TTC549 (cell line): ENCODE results near the gene PCDHGB1.
A peak's percentile ranks its signal among the peaks of the same experiment; 100 is the strongest.
"Not testable (repeated sequence)": the region's sequence is repeated elsewhere in the genome, so short reads cannot be mapped to it uniquely, and the experiment has no call there.

ENCODE experiments used
- FAIRE-seq: peaks from 2 replicates; lab custom pipeline; 2012; peaks lifted over from hg19 to GRCh38; lab: Jason Lieb, UNC

PCDHGB1 gene

DNA sequence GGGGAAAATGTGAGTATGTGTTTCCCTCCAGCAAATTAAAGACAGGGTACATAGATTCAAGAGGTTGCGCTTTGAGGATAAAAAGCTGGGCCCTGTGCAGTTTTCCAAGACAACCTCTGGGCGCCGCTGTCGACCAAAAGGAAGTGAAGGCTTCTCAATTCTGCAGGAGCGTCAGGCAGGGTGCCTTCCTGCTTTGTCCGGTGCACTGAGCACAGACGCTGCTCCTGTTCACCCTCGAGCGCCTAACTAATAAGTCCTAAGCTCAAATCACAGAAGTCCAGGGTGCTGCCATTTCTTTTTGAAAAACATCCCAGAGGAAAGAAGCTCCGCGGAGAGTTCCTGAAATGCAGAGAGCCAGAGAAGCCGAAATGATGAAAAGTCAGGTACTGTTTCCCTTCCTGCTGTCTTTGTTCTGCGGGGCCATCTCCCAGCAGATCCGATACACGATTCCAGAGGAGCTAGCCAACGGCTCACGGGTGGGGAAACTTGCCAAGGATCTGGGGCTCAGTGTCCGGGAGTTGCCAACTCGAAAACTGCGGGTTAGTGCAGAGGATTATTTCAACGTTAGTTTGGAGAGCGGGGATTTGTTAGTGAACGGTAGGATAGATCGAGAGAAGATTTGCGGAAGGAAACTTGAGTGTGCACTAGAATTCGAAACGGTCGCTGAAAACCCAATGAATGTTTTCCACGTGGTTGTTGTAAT lies at the start of gene PCDHGB1:
Gene PCDHGB1 (plus strand): TSS at position 183 of the 703 bp plus-strand sequence. CDS start 162 bp downstream, at position 345.
- no peak for FAIRE-seq

DNA sequence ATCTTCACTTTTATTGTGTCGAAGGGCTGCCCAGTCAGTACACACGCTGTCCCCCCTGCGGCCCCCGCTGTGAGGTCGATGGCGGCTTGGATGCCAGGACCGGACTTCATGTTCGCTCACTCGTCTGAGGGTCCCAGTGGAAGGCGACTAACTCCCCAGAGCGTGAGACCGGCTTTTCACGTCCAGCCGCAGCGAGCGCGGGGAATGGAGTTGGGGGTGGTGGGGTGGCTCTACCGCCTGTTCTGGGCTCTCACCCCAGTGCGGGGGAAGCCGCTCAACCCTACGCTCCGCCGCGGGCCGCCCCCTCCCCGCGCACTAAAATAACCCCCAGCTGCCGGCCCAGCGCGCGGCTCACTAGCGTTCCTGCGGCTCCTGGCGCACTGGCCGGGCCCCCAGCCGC lies 46.1 kb upstream of the PCDHGB1 start, which contains the start of gene SLC25A2:
Gene SLC25A2 (minus strand): TSS at position 294 of the 400 bp plus-strand sequence. CDS start 184 bp downstream, at position 110.
- FAIRE-seq: no peak

DNA sequence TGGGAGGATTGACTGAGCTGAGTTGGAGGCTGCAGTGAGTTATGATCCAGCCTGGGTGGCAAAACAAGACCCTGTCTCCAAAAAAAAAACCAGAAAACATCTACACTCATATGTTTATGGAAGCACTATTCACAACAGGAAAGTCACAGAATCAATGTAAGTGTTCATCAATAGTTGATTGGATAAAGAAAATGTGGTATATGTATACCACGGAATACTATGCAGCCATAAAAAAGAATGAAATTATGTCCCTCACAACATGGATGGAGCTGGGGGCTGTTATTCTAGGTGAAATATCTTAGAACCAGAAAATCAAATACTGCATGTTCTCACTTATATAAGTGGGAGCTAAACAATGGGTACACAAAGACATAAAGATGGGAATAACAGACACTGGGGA lies 43.3 kb upstream of the PCDHGB1 start:
- no peak for FAIRE-seq

DNA sequence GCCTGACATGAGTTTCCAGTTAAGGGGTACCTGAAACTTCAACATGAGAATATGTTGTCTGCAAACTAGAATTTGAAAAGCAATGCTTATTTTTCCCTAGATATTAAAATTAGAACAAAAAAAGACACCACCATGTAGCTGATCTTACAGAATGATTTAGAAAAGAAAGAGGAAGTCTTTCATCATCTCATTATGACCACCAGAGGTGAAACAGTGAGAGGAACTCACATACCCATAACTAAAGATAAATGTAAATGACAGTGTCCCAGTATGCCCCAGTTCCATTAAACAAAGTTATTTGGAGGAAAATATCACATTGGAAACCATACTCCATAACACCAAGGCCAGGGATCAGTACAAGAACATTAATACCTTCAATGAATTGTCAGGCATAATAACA lies 36.2 kb upstream of the PCDHGB1 start:
- no peak for FAIRE-seq

DNA sequence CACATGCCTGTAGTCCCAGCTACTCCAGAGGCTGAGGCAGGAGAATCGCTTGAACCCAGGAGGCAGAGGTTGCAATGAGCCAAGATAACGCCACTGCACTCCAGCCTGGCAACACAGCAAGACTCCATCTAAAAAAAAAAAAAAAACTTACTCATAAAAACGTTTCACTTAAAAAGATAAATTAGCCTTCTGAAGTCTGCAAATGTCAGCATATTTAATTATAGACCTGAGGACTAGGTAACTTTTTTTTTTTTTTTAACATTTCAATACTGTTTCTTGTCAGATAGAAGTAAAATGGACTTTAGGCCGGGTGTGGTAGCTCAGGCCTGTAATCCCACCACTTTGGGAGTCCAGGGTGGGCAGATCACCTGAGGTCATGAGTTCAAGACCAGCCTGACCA lies 32.9 kb upstream of the PCDHGB1 start:
- FAIRE-seq: not testable (repeated sequence)

GRCh38 chr5:141319202-141319601 lies 30.7 kb upstream of the PCDHGB1 start:
- no peak for FAIRE-seq

- FAIRE-seq: no peak
Measured at GRCh38 chr5:141319699-141320098, 30.2 kb upstream of the PCDHGB1 start.

- peak; percentile 57 for FAIRE-seq
Measured at GRCh38 chr5:141320225-141321169, 29.4 kb upstream of the PCDHGB1 start, which contains the start of gene TAF7. Gene TAF7 (minus strand): TSS chr5:141320784. CDS start chr5:141320044, 740 bp downstream.

- FAIRE-seq: no peak
Measured at GRCh38 chr5:141322261-141322660, 27.6 kb upstream of the PCDHGB1 start.

DNA sequence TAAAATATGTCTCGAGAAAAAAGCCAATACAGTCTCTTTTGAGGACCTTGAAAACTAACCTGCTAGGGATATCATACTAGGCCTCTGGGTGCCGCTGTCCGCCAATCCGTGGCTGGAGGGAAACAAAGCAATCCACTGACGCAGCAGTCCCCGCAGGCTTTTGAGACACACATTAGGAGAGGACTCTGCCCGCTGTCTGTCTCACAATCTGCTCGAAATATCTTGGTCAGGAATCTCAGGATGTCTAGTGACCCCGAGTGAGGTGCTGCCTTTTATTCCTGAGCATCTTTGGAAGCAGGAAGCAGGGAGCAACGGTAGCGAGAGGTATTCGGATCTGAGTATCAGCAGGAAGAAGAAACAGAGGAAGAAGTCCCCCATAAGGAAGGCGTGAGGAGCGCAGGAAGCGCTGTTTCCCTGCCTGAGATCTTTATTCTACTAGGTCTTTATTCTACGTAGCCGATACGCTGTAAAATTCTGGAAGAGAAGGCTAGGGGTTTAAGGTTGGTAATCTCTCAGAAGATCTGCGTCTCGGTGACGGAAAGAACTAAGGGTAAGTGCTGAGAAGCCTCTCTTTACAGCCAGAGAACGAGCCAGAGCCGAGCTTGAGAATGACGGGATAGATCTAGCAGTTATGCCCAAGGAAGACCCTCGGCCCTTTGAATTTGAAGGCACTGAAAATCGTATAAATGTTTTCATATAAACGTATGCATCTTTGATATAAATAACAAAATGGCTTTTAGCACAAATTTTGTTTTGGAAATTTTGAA lies 23.6 kb upstream of the PCDHGB1 start:
- FAIRE-seq: no peak

DNA sequence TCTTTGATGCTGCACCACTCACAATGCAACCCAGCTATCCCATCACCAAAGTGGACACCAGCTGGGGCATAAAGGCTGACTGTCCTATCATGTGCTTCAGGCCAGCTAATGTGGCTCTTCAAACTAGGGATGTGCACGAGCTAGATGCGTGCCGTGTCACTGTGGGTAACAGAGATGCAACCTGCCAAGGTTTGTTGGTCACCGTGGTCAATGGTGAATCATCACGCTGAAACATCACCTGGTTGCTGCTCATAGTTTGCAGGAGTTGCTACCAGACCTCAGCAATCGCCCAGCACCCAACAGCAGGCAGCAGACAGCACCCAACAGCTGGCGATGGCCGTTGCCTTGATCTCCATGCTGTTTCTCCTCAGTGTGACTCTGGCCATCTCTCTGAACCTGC lies 21.7 kb upstream of the PCDHGB1 start:
- FAIRE-seq: no peak

GRCh38 chr5:141330299-141331080 lies 19.4 kb upstream of the PCDHGB1 start, which contains the start of gene PCDHGA1:
Gene PCDHGA1 (plus strand): TSS chr5:141330514.
- FAIRE-seq: no peak

DNA sequence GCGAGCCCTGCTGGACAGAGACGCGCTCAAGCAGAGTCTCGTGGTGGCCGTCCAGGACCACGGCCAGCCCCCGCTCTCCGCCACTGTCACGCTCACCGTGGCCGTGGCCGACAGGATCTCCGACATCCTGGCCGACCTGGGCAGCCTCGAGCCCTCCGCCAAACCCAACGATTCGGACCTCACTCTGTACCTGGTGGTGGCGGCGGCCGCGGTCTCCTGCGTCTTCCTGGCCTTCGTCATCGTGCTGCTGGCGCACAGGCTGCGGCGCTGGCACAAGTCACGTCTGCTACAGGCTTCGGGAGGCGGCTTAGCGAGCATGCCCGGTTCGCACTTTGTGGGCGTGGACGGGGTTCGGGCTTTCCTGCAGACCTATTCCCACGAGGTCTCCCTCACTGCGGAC lies 17.3 kb upstream of the PCDHGB1 start:
- FAIRE-seq: not testable (repeated sequence)

DNA sequence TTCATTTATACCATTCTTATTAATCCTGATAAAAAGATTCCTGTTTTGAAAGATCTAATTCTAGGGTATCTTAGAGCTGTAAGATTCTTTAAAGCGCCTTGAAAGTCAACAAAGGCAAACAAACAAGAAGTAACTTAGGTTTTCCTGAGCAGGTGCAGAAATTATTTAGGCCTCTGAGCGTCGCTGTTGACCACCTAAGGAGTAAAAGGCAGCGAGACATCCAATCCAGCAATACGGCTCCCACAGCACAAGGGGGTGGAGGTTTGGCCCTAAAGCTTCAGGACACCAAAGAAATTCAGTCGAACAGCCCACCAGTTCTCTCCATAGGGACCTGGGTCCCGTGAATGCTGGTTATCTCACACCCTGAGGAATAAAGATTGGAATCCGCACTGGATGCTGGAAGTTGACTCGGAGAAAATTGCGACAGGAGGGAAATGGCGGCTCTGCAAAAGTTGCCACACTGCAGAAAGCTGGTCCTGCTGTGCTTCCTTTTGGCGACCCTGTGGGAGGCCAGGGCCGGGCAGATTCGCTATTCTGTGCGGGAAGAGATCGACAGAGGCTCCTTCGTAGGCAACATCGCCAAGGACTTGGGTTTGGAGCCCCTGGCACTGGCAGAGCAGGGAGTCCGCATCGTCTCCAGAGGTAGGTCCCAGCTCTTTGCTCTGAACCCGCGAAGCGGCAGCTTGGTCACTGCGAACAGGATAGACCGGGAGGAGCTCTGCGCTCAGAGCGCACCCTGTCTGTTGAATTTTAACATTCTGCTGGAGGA lies 11.2 kb upstream of the PCDHGB1 start, which contains the start of gene PCDHGA2:
Gene PCDHGA2 (plus strand): TSS at position 223 of the 769 bp plus-strand sequence.
- FAIRE-seq: no peak

GRCh38 chr5:141340781-141341354 lies 9.0 kb upstream of the PCDHGB1 start:
- not testable (repeated sequence) for FAIRE-seq

- no peak for FAIRE-seq
Measured at GRCh38 chr5:141342773-141343172, 7.1 kb upstream of the PCDHGB1 start.

- FAIRE-seq: no peak
Measured at GRCh38 chr5:141343242-141343952, 6.5 kb upstream of the PCDHGB1 start, which contains the start of gene PCDHGA3. Gene PCDHGA3 (plus strand): TSS chr5:141343829. CDS start chr5:141344034, 205 bp downstream.

DNA sequence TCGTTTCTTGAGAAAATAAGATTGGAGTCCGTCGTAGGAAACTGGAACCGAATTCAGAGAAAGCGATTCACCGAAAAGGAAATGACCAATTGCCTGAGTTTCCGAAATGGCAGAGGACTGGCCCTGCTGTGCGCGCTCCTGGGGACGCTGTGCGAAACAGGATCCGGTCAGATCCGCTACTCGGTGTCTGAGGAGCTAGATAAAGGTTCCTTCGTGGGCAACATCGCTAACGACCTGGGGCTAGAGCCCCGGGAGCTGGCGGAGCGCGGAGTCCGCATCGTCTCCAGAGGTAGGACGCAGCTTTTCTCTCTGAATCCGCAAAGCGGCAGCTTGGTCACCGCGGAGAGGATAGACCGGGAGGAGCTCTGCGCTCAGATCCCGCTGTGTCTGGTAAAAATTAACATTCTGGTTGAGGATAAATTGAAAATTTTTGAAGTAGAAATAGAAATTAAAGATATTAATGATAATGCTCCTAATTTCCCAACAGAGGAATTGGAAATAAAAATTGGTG lies 5.9 kb upstream of the PCDHGB1 start:
- FAIRE-seq: no peak

DNA sequence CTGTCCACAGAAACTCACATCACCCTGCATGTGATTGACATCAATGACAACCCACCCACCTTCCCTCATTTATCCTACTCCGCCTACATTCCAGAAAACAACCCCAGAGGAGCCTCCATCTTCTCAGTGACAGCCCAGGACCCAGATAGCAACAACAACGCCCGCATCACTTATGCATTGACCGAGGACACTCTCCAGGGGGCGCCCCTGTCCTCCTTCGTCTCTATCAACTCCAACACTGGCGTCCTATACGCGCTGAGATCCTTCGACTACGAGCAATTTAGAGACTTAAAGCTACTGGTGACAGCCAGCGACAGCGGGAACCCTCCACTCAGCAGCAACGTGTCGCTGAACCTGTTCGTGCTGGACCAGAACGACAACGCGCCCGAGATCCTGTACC lies 4.6 kb upstream of the PCDHGB1 start:
- FAIRE-seq: no peak
